SIG-M5 treated with dmso at 0.1 percent for 504 hours (cell line): Measurements from ENCODE around the gene CD300C.
"Not testable (repeated sequence)": the region's sequence is repeated elsewhere in the genome, so short reads cannot be mapped to it uniquely, and the experiment has no call there.

ENCODE experiments used
- DNase-seq: peaks from one replicate; lab custom pipeline; 2025; ENCODE audit not compliant: unreplicated experiment; lab: John Stamatoyannopoulos, UW

The CD300C gene

DNA sequence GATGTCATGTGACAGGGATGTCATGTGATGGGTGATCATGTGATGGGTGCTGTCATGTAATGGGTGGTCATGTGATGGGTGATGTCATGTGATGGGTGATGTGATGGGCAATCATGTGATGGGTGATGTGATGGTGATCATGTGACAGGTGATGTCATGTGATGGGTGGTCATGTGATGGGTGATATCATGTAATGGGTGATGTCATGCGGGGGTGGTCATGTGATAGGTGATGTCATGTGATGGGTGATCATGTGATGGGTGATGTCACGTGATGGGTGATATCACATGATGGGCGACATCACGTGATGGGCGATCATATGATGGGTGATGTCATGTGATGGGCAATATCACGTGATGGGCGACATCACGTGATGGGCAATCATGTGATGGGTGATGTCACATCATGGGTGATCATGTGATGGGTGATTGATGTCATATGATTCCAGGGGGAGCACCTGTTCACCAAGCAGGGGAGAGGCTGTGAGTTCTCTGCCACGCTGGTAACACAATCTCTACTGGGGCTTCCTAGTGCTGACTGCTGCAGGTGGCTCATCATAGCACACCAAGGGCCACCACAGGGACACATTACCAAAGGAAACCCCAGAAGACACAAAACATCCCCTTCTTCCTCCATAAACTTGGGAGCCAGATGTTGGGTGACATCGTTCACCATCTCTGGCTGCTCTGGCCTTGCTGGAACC is 31.1 kb downstream of the CD300C start:
- DNase-seq: no peak

DNA sequence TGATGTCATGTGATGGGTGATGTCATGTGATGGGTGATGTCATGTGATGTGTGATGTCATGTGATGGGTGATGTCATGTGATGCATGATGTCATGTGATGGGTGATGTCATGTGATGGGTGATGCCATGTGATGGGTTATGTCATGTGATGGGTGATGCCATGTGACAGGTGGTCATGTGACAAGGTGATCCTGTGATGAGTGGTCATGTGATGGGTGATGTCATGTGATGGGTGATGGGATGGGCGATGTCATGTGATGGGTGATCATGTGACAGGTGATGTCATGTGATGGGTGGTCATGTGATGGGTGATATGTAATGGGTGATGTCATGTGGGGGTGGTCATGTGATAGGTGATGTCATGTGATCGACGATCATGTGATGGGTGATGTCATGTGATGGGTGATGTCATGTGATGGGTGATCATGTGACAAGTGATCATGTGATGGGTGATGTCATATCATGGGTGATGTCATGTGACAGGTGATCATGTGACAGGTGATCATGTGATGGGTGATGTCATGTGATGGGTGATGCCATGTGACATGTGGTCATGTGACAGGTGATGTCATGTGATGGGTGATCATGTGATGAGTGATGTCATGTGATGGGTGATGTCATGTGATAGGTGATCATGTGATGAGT is 31.8 kb downstream of the CD300C start:
- peak; percentile 45 for DNase-seq

DNA sequence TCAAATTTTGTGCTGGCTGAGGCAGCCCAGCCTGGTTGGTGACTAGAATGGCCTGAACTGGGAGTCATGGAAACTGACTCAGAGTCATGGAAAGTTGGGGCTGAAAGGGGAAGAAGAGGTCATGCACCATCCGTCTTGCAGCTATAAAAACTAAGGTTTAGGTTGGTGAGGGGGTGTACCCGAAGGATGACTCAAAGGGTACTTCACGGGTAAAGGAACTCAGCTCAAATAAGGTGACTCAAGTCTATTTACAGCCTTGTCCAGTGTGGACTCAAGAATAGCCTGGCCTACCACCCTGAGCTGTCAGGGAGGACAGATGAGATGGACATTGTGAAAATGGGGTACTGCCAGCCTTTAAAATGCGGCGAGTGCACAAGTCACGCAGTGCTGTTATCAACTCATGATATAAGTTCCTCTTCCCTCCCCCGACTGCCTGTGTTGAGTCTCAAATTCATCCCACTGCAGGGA is 33.3 kb downstream of the CD300C start:
- peak; percentile 88 for DNase-seq

DNA sequence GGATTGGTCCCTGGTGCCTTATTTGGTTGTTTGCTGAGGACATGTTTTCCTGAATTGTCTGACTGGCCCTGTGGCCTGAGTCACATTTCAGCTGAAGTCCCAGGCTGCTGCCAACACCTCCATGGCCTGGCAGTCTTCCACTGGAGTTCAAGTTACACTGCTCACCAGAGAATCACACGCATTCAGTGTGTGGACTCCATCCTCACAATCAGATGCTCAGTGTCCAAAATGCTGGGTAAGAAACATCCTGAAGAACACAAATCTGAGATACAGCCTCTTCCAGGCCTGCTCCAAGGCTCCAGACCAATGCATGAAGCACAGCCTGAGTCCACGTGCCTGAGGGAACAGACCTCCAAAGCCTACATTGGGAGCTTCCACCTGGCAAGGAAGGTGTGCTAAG is 33.9 kb downstream of the CD300C start:
- no peak for DNase-seq

DNA sequence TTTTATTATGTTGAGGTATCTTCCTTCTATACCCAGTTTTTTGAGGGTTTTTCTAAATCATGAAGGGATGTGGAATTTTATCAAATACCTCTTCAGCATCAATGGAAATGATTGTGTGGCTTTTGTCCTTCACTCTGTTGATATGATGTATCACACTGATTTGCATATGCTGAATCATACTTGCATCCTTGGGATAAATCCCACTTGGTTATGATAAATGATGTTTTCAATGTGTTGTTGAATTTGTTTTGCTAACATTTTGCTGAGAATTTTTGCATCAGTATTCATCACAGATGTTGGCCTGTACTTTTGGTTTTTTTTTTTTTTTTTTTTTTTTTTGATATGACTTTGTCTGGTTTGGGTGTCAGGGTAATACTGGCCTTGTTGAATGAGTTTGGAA is 37.8 kb downstream of the CD300C start:
- no peak for DNase-seq

DNA sequence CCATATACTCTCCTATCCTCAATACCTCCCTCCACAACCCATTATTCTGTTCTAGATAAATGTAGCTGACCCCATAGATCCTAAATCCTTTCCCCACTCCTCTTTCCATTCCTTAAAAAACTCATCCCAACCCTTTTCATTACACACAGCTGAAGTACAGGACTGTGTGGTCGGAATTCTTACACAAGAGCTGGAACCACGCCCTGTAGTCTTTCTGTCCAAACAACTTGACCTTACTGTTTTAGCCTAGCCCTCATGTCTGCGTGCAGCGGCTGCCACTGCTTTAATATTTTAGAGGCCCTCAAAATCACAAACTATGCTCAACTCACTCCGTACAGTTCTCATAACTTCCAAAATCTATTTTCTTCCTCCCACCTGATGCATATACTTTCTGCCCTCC is 42.0 kb downstream of the CD300C start:
- not testable (repeated sequence) for DNase-seq

DNA sequence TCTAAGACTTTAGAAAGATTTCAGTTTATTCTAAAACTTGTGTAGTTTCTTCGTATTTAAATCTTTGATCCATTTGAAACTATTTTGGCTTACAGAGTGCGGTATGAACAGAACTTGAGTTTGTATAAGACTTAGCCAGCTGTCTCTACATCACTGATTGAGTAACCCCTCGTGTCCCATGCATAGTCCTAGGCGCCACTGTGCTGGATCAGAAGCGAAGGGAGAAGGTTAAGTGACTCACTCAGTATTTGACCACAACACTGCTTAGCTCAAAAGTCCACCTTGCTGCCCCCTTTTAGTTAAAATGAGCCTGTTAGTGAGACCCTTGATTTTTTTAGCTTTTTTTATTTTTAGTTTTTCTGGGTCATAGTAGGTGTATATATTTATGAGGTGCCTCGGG is 43.1 kb downstream of the CD300C start:
- DNase-seq: no peak

DNA sequence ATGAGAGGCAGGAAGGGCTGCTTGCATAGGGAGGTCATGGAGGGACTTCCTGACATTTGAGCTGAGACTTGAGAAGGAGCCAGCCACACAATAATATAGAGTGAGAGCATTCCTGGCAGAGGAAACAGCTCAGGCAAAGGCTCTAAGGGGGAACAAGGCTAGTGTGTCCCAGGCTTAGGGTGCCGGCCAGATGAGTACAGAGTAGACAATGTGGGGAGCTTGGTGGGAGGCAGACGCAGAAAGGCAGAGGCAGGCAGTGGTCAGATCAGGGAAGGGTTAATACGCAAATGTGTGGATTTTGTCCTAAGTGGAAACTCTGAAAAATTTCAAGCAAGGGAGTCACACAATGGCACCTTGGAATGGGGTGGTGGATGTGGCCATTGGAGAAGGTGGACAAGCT is 45.9 kb downstream of the CD300C start:
- no peak for DNase-seq

DNA sequence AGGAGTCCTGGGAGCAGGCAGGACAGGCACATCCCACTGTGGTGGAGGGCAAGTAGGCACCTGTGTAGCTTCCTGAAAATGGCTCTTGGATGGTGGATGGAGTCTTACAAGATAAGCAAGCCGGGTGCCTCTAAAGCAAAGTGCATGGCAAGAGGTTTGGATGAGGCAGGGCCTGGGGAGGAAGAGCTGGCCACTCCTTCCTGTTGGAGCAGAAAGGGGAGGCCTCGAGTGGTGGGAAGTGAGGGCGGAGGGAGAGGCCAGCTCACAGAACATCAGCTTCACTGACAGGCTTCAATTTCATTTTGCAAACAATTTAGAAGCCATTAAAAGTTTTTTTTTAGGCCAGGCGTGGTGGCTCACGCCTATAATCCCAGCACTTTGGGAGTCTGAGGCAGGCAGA is 48.4 kb downstream of the CD300C start:
- DNase-seq: no peak

DNA sequence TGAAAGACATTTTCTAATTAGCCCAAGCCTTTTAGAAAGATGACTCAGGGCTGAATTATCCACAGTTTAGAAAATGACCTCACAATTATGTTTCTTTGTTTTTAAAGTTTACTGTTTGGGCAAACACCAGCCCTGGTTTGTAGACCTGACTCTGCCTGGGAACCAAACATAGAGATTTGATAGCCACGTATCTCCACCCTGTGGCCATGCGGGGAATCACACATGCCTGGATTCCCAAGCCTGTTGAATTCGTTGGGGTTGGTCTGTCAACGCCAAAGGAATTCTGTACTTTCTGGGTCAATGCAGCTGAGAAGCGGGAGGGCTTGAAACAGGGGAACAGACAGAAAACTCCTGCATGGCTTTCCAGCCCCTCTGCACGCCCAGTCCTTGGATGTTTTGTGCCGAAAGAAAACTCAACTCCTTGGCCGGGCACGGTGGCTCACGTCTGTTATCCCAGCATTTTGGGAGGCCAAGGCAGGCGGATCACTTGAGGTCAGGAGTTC is 52.5 kb downstream of the CD300C start:
- DNase-seq: peak; percentile 61

DNA sequence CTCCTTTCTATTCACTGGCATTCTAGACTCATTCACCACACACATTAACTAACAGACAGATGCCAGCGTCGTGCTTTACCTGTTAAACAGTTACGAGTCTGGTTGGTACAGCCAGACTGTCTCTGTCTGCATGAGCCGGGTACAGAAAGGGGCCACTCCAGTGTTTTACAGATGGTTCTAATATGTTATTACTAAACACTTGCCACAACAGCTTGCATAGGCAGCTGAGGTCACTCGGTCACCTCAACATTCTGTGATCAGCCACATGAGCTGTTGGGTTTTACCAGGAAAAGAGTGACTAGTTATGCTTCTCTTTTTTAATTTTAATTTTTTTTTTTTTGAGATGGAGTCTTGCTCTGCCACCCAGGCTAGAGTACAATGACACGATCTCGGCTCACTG is 54.3 kb downstream of the CD300C start:
- DNase-seq: no peak
